ENCODE results near the gene LSS.
"Not testable (repeated sequence)": the region's sequence is repeated elsewhere in the genome, so short reads cannot be mapped to it uniquely, and the experiment has no call there.

The LSS gene

GRCh38 chr21:46245213-46245915 lies 16.8 kb upstream of the LSS start:
- DNase-seq (ENCODE audit: low spot score): no peak

DNA sequence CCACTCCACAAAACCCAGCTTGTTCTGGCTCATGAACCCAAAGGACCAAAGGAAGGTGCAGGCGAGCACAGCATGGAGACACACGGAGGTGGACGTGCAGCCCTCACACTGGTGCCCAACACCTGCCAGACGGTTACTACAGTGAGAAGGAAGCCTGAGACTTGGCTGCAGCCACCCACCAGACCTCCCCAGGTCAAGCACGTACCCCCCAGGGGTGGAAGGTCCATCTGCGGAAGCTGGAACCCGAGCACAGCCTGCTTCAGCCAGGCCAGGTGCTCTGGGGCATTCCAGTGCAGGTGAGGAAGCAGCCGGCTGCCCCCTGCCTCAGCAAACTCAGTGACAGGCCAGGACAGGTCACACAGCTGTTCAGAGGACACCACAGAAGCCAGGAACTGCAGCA lies 16.0 kb upstream of the LSS start:
- DNase-seq (ENCODE audit: low spot score): no peak

GRCh38 chr21:46243960-46244361 lies 15.4 kb upstream of the LSS start:
- DNase-seq (ENCODE audit: low spot score): no peak

GRCh38 chr21:46243325-46243724 lies 14.8 kb upstream of the LSS start:
- DNase-seq (ENCODE audit: low spot score): no peak

- not testable (repeated sequence) for DNase-seq (ENCODE audit: low spot score)
Measured at GRCh38 chr21:46241577-46241976, 13.0 kb upstream of the LSS start.

GRCh38 chr21:46239817-46240325 lies 11.3 kb upstream of the LSS start:
- no peak for DNase-seq (ENCODE audit: low spot score)

DNA sequence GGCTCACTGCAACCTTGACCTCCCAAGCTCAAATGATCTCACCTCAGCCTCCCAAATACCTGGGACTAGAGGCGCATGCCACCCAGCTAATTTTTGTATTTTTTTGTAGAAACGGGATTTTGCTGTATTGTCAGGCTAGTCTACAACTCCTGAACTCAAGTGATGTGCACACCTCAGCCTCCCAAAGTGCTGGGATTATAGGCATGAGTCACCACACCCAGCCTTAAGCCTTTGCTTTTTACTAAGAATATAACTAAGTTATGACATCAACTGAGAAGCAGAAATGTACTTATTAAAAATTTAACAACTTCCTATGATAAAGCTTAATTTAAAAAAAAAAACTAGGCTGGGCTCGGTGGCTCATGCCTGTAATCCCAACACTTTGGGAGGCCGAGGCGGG lies 8.9 kb upstream of the LSS start:
- DNase-seq (ENCODE audit: low spot score): no peak

- DNase-seq (ENCODE audit: low spot score): no peak
Measured at GRCh38 chr21:46234436-46234950, 5.9 kb upstream of the LSS start.

DNA sequence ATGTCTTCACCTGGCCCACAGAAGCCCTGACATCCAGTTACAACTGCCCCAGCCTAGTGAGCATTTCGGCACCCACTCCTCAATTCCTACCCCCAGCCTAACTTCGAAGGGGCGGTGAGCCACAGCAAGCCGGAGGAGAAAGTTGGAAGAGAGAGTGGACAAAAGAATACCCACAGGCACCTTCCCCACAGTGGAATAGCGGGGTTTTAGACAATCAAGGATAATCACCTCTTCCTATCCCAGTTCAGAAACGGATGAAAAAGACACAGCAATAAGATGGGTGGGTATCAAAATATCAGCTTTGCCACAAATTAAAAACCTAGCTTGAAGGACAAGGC lies 1.3 kb upstream of the LSS start:
- DNase-seq (ENCODE audit: low spot score): no peak

GRCh38 chr21:46229133-46229922 lies 754 bp upstream of the LSS start:
- DNase-seq (ENCODE audit: low spot score): no peak

DNA sequence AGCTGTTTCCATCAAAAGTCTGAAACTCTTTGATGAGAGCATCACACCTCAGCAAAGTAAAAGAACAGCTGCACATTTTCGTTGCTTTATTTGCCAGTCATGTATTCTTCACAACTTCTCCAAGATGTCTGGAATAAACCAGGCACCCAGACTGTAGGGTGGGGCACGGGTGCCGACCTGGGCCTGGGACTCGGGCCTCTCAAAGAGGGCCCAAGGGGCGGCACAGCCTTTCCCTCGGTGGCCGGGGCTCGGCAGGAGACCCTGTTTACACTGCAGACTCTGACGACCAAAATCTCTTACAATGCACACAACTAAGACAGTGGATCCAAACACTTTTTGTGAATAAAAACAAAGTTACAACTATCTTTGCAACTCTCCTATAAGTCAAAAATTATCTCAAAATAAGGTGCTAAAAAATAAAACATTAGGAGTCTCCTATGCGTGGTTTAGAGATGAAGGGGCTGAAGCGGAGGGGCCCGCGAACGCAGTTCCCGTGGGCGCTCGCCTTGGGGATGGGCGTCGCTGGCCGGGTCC lies 696 bp downstream of the LSS start:
- no peak for DNase-seq (ENCODE audit: low spot score)

DNA sequence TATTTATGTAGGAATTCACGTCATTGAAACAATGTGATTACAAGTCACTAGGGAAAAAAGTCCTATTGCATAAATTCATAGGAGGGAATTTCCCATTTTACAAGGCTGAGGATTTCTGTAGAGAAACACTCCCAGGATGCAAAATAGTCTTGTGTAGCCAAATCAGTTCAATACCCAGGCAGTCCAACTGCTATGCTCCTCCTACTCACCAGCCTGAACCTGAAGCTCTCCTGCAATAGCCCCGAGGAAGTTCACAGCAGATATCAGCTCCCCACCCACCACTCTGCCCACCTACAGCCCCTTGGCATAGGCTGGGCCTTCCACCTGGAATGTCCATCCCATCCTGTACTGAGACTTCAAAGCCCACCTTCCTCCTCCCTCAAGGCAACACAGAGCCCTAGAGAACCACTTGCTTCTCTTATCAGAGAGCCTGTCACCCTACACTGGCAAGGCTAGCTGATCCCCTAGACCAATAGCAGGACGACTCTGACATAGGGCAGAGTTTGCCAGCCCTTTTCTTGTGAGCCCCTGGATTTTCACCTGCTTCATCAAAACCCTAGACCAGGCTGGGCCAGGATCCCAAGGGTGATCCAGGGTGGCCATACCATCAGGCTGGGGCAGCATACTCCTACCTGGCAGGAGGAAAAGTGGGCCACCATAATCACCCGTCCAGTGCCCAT lies 1.5 kb downstream of the LSS start:
- DNase-seq (ENCODE audit: low spot score): no peak

- no peak for DNase-seq (ENCODE audit: low spot score)
Measured at GRCh38 chr21:46226146-46226545, 2.4 kb downstream of the LSS start.

GRCh38 chr21:46223661-46224060 lies 4.9 kb downstream of the LSS start:
- not testable (repeated sequence) for DNase-seq (ENCODE audit: low spot score)

GRCh38 chr21:46223217-46223616 lies 5.4 kb downstream of the LSS start:
- no peak for DNase-seq (ENCODE audit: low spot score)

GRCh38 chr21:46222436-46223116 lies 6.0 kb downstream of the LSS start:
- no peak for DNase-seq (ENCODE audit: low spot score)

GRCh38 chr21:46221664-46222435 lies 6.7 kb downstream of the LSS start:
- DNase-seq (ENCODE audit: low spot score): no peak

- no peak for DNase-seq (ENCODE audit: low spot score)
Measured at GRCh38 chr21:46220847-46221246, 7.7 kb downstream of the LSS start.

- DNase-seq (ENCODE audit: low spot score): no peak
Measured at GRCh38 chr21:46220275-46220810, 8.2 kb downstream of the LSS start.

GRCh38 chr21:46219591-46220239 lies 8.9 kb downstream of the LSS start:
- no peak for DNase-seq (ENCODE audit: low spot score)
